ENCODE results near the gene TMEM109.

TMEM109 gene

DNA sequence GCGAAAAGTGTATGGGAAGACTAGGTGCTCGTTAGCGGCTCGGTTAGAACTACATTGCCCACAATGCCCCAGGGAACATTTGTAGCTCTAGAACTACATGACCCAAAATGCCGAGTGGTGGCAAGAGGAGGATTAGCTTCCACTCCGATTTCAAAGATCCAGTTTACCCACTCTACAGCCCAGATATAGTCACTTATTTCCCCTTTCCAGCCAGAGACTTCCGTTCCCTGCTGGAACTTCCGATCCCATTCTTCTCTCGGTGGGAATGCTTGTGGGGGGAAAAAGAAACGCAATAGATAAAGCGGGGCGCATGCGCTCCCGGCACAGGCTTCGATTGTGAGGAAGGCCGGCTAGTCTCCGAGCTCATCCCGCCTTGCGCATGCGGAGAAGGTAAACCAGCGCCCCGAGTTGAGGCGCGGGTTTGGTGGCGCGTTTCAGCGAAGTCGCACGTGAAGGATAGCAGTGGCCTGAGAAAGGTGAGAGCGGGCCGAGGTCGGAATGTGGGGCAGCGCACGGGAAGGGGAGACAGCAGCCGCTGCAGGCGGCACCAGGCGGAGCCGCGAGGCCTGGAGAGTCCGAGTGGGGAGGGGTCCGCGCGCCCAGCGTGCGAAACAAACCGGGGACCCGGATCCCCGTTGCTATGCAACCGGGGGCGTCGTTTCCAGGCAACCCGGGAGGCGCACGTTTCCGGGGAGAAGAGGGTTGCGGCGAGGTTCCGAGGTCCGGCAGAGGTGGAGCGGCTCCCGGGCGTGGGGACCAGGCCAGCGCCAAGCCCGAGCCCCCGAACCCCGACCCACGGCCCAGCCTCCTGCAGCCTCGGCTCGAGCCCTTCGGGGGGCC lies at the start of gene TMEM109:
TMEM109 (plus strand) TSS at position 366 of the 840 bp plus-strand sequence. CDS start 5,536 bp downstream, outside the sequence.
- peak; percentile 79 for DNase-seq (ENCODE audit: low read depth)

- no peak for DNase-seq (ENCODE audit: low read depth)
Measured at GRCh38 chr11:60864856-60865513, 49.0 kb upstream of the TMEM109 start.

GRCh38 chr11:60866911-60867870 lies 46.8 kb upstream of the TMEM109 start, which contains the start of gene ZP1:
Gene ZP1 (plus strand): TSS chr11:60867542. CDS start chr11:60867562, 20 bp downstream.
- no peak for DNase-seq (ENCODE audit: low read depth)

- DNase-seq (ENCODE audit: low read depth), result no peak
Measured at GRCh38 chr11:60867871-60868681, 45.9 kb upstream of the TMEM109 start.

DNA sequence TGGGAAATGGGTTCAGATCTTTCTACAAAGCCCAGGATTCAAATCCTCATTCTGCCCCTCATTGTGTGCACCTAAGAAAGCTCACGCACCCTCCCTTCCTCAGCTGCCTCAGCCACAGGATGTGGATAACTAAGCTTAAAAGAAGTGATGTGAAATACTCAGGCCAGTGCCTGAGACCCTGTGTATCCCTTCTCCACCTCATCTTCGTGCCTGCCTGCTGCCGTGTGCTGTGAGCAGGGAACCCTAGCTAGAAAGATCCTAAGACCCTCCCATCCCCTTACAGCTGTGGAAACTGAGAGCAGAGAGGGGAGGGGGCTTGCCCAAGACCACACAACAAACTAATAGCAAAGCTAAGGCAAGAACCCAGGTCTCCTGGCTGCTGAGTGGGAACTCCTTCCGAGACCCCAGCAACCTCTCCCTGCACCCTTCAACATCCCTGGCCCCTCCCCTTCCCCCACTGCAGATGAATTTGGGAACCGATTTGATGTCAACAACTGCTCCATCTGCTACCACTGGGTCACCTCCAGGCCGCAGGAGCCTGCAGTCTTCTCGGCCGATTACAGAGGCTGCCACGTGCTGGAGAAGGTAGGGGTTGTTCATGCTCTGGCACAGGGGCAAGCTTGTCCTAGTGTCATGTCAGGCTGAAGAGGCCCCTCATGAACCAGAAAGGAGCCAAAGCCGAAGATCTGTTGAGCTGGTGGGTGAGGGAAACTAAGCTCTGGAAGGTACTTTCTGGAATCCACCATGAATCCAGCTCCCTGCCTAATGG lies 45.1 kb upstream of the TMEM109 start:
- DNase-seq (ENCODE audit: low read depth), result no peak

DNA sequence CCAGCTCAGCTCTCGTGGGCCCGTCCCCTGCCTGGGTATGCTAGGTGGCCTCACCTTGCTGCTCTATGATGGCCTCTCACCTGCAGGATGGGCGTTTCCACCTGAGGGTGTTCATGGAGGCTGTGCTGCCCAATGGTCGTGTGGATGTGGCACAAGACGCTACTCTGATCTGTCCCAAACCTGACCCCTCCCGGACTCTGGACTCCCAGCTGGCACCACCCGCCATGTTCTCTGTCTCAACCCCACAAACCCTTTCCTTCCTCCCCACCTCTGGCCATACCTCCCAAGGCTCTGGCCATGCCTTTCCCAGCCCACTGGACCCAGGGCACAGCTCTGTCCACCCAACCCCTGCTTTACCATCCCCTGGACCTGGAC lies 44.5 kb upstream of the TMEM109 start:
- DNase-seq (ENCODE audit: low read depth), result no peak

- DNase-seq (ENCODE audit: low read depth), result no peak
Measured at GRCh38 chr11:60870276-60870675, 43.7 kb upstream of the TMEM109 start.

- no peak for DNase-seq (ENCODE audit: low read depth)
Measured at GRCh38 chr11:60870733-60871377, 43.1 kb upstream of the TMEM109 start.

- DNase-seq (ENCODE audit: low read depth), result peak; percentile 40
Measured at GRCh38 chr11:60871378-60872061, 42.4 kb upstream of the TMEM109 start.

GRCh38 chr11:60872124-60872960 lies 41.6 kb upstream of the TMEM109 start:
- peak; percentile 74 for DNase-seq (ENCODE audit: low read depth)

- peak; percentile 81 for DNase-seq (ENCODE audit: low read depth)
Measured at GRCh38 chr11:60872961-60873524, 40.9 kb upstream of the TMEM109 start.

DNA sequence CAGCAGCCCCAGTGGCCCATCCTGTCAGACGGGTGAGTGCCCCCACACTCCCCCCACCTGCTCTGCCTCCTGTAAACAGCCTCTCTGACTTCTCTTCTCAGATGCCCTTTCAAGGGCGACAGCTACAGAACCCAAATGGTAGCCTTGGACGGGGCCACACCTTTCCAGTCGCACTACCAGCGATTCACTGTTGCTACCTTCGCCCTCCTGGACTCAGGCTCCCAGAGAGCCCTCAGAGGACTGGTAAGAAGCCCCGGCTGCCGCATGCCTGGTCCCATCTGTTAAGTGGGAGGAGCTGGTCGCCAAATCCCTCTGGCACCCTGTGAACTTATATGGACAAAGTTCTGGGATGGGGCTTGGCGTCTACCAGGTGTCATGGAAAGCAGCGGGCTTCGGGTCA lies 40.4 kb upstream of the TMEM109 start:
- DNase-seq (ENCODE audit: low read depth), result no peak

DNA sequence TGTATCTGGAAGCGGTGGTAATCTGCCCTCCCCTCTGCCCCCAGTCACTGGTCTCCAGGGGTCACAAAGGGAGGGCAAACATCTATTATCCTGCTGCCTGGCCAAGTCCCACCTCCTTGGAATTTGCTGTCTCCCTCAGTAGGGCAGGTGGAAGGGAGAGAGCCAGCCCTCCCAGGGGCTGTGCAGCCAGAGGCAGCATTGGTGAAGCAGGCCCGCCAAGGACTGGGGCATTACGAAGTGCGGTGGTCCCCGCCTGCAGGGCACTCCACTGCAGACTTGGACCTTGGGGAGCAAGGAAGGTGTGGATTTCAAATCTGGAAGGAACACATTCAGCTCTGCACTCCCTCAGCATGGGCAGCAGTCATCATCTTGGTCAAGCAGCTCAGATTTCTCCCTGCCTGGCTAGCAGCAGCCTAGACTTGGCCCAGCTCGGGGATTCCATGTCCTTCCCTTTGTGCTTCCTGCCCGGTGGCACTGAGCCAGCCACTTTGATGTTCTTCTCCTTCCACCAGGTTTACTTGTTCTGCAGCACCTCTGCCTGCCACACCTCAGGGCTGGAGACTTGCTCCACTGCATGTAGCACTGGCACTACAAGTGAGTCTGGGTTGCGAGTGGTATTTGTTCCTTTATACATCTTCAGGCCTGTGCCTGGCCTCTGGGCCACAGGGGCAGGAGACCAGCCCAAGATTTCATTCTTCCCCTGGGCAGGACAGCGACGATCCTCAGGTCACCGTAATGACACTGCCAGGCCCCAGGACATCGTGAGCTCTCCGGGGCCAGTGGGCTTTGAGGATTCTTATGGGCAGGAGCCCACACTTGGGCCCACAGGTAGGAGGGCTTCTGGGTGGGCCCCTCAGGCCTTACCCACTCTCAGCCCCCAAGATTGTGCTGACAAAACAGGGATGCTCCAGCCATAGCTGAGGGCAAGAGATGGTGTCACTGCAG lies 39.3 kb upstream of the TMEM109 start:
- DNase-seq (ENCODE audit: low read depth), result no peak

- no peak for DNase-seq (ENCODE audit: low read depth)
Measured at GRCh38 chr11:60875366-60876167, 38.4 kb upstream of the TMEM109 start.

DNA sequence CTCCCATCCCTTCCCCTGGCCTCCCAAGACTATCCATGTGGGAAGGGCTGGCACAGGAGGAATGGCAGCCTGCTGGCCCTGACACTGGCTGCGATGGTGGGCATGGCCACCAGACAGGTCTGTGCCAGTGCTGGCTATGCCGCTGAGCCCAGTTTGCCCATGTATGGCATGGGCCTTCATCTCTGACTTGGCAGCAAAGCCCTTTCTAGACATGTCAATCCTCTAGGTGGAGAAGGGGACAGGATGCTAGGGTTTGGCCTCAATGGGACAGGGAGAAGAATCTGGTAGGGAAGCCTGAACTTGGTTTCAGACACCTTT lies 37.8 kb upstream of the TMEM109 start:
- DNase-seq (ENCODE audit: low read depth), result no peak
